HG03460 (cell line): ENCODE measurements around the gene UGT1A7.
"Not testable (repeated sequence)": the region's sequence is repeated elsewhere in the genome, so short reads cannot be mapped to it uniquely, and the experiment has no call there.

Experiments used
- ATAC-seq: cut with Tn5 transposase; IDR thresholded peaks from one replicate; pipeline ENCODE4 v1.9.1; 2021; ENCODE audit not compliant: unreplicated experiment

The UGT1A7 gene

GRCh38 chr2:233681521-233682099, at the start of gene UGT1A7:
TSS of gene UGT1A7 (plus strand) at chr2:233681901. CDS start at chr2:233681938, 37 bp downstream.
- ATAC-seq: no peak

DNA sequence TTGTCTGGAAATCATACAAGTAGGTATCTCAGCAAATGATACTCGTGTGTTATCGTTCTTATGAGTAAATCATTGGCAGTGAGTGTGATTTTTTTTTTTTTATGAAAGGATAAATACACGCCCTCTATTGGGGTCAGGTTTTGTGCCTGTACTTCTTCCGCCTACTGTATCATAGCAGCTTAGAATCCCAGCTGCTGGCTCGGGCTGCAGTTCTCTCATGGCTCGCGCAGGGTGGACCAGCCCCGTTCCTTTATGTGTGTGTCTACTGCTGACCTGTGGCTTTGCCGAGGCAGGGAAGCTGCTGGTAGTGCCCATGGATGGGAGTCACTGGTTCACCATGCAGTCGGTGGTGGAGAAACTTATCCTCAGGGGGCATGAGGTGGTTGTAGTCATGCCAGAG, 45.4 kb upstream of the UGT1A7 start, which contains the start of gene UGT1A10:
Gene UGT1A10, plus strand, starts transcription at position 143 of the 400 bp plus-strand sequence. Its CDS starts 75 bp downstream, at position 218.
- not testable (repeated sequence) for ATAC-seq

DNA sequence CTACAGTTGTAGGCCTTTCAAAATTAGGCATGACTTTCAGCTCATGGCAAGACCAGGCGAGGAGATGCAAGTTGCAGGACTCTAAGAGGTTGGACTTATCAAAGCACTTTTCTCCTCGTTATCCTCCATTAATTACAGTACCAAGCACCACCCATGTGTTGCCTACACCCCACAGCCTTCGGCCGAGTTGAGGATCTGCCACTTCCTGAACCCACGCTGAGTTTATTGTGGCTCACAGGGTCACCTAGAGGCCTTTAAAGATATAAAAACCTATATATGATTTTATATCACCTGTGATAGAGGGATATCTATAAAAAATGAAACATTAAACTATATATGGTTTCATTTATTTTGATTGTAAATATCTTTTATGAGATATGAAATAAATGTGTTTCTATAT, 42.9 kb upstream of the UGT1A7 start:
- no peak for ATAC-seq

GRCh38 chr2:233639860-233640259, 41.8 kb upstream of the UGT1A7 start:
- no peak for ATAC-seq

DNA sequence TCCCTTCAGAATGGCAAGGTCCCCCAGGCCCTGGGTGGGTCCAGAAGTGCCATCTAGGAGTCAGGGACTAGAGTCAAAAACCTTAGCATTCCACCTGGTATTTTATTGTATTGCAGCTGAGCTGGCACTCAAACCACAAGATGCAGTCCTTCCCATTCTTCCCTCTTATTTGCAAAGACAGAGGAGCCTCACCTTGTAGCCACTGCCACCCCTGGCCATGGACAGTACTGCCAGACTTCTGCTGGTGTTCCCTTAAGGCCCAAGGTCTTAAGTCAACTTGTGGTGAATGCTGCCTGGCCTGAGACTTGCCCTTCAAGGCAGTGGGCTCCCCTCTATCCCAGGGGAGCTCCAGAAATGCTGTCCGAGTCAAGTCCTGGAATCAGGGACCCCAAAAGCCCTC, 38.6 kb upstream of the UGT1A7 start:
- ATAC-seq: no peak

DNA sequence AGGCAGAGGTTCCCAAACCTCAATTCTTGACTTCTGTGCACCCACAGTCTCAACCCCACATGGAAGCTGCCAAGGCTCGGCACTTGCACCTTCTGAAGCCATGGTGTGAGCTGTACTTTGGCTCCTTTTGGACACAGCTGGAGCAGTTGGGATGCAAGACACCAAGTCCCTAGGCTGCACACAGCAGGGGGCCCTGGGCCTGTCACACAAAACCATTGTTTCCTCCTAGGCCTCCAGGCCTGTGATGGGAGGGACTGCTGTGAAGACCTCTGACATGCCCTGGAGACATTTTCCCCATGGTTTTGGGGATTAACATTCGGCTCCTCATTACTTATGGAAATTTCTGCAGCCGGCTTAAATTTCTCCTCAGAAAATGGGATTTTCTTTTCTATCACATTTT, 35.7 kb upstream of the UGT1A7 start:
- ATAC-seq: not testable (repeated sequence)

GRCh38 chr2:233650981-233651380, 30.7 kb upstream of the UGT1A7 start:
- ATAC-seq: no peak

DNA sequence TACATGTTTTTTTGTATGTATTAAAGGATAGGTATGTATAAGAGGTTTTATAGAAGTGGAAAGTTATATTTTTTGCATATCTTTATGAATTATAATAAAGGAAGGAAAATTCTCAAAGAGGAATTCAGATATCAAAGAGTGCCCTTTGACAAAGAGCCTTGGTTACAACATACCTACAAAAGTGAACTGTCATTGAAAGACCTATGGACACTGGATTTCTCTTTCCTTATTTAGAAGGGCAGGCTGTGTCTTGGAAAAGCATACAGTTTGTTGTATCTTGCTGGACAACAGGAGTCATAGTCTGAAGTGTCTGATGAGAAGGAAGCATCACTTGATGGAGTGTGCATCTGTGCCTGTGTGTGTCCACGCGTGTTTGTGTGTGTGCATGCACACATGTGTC, 30.3 kb upstream of the UGT1A7 start:
- ATAC-seq: no peak

DNA sequence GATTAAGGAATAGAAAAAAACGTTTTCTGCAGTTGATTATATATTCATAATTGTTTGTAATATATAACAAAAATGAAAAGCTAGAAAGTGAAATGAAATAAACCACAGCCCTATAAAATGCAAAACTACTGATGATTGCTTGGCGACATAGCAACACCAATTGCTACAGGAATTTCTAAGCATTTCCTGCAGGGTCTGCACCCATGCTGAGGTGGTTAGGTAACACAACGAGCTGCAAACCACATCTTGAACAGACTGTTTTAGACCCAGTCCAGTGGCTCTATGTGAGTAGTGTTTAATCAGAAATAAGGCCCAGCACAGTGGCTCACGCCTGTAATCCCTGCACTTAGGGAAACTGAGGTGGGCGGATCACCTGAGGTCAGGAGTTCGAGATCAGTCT, 27.2 kb upstream of the UGT1A7 start:
- no peak for ATAC-seq

- ATAC-seq: no peak
Observed at GRCh38 chr2:233655043-233655442, 26.7 kb upstream of the UGT1A7 start.

GRCh38 chr2:233655943-233656342, 25.8 kb upstream of the UGT1A7 start:
- ATAC-seq: not testable (repeated sequence)

DNA sequence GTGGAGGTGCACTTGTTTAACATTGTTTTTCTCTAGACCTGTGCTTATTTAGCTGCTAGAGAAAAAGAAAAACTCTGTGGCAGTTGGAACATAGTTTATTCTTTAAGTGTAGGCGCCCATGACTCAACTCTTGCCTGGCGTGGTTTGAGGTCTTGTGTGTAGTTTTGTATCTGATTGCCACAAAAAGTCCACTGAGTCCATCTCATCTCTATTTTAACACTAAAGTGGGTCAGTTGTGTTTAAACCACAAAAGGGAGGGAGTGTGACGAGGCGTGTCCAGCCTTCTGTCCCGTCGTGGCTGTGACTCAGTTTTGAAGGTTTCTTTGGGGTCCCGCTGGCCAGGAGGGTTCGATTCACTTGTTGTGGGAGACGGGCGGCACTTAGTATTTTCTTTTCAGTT, 25.3 kb upstream of the UGT1A7 start:
- ATAC-seq: no peak

- ATAC-seq: no peak
Observed at GRCh38 chr2:233658610-233659009, 23.1 kb upstream of the UGT1A7 start.

DNA sequence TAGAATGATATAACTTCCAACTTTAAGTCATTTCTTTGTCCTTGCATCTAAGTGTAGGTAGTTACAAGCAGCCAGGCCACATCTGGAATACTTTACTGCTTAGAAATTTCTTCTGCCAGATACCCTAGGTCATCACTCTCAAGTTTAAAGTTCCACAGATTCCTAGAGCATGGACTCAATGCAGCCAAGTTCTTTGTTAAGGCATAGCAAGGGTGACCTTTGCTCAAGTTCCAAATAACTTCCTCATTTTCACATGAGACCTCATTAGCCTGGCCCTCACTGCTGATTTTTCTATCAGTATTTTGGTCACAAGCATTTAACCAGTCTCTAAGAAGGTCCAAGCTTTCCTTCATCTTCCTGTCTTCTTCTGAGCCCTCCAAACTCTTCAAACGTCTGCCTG, 17.8 kb upstream of the UGT1A7 start:
- ATAC-seq: no peak

DNA sequence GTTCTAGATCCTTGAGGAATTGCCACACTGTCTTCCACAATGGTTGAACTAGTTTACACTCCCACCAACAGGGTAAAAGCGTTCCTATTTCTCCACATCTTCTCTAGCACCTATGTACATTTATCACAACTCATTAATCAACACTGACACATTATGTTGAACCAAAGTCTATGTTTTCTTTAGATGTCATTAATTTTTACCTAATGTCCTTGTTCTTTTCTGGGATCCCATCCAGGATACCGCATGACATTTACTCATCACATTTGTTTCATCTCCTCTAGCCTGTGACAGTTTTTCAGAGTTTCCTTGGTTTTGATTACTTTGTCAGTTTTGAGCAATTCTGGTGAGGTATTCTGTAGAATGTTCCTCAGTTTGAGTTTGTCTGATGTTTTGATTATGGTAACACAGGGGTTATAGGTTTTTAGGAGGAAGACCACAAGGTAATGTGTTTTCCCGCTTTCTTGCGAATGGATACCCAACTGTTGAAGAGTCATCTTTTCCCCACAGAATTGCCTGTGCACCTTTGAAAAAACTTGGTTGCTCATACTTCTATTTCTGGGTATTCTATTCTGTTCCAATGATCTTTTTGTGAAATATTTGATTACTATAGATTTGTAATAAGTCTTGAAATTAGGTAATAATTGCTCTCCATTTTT, 13.0 kb upstream of the UGT1A7 start:
- no peak for ATAC-seq

- no peak for ATAC-seq
Observed at GRCh38 chr2:233671290-233672161, 10.2 kb upstream of the UGT1A7 start, which contains the start of gene UGT1A9. TSS of gene UGT1A9 (plus strand) at chr2:233671898. CDS start at chr2:233671935, 37 bp downstream.

DNA sequence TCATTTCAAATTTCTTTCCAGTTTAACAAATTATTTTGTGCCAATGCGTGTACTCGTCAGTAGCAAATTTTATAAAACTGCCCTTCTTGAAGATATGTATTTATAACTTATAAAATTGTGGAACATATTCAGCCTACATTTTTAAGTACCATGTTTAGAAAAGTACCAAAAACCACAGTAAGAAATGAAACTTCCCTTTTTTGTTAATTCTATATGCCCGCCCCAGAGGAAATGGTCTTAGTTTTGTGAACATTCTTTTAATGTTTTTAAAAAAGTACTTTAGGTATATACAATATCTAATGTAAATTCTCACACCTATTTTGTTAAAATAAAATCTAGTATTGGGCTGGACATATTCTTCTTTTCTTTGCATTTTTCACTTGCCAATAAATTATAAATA, 8.8 kb upstream of the UGT1A7 start:
- no peak for ATAC-seq

GRCh38 chr2:233673896-233674295, 7.8 kb upstream of the UGT1A7 start:
- no peak for ATAC-seq

DNA sequence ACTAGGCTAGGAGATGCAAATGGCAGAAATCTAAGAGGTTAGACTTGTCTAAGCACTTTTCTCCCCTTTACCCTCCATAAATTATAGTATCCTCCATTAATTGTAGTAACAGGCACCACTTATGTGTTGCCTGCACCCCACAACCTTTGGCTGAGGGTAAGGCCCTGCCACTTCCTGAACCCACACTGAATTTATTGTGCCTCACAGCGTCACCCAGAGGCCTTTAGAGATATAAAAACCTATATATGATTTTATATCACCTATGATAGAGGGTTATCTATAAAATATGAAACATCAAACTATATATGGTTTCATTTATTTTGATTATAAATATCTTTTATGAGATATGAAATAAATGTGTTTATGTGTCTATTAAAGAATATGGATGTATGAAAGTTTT, 7.4 kb upstream of the UGT1A7 start:
- no peak for ATAC-seq

- ATAC-seq: no peak
Observed at GRCh38 chr2:233674995-233675394, 6.7 kb upstream of the UGT1A7 start.

- ATAC-seq: no peak
Observed at GRCh38 chr2:233676046-233676445, 5.7 kb upstream of the UGT1A7 start.

DNA sequence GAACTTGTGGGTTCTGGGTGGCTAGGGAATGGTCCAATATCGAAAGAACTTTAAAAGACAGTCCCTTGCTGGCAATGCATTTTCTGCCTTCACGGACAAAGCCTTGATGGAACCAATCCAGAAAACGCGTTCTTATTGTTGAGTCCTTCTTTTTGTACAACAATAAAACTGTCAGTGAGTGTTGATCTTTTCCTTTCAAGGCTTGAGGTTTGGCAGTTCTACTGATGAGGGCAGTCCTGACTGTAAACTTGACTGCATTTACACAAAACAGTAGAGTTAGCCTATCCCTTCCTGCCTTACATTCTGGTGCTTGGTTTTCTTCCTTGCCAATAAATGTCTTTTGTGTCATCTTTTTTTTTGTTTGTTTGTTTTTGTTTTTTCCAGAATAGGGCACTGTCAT, 2.5 kb upstream of the UGT1A7 start:
- no peak for ATAC-seq
